Choroid plexus epithelial cell (primary cell): ENCODE measurements around the gene NR4A3.

Source experiments
- DNase-seq: peaks from one replicate; pipeline ENCODE4 v3.0.0-alpha.2; 2010; ENCODE audit warnings: low read depth
- H3K4me3 ChIP-seq: 2 replicates; pipeline ENCODE4 v1.5.1; 2011; ENCODE audit warnings: low read depth, mild to moderate bottlenecking, control low read depth, low read length, moderate library complexity
- TF ChIP-seq, protein P1 (sequence below): conservative IDR thresholded peaks from 2 replicates; pipeline ENCODE4 v1.5.1; 2011; ENCODE audit warnings: low read depth, mild to moderate bottlenecking, control low read depth, inconsistent platforms, low read length, moderate library complexity

Gene NR4A3

GRCh38 chr9:99813739-99814138 is 7.9 kb upstream of the NR4A3 start:
- TF ChIP-seq, protein P1, sequence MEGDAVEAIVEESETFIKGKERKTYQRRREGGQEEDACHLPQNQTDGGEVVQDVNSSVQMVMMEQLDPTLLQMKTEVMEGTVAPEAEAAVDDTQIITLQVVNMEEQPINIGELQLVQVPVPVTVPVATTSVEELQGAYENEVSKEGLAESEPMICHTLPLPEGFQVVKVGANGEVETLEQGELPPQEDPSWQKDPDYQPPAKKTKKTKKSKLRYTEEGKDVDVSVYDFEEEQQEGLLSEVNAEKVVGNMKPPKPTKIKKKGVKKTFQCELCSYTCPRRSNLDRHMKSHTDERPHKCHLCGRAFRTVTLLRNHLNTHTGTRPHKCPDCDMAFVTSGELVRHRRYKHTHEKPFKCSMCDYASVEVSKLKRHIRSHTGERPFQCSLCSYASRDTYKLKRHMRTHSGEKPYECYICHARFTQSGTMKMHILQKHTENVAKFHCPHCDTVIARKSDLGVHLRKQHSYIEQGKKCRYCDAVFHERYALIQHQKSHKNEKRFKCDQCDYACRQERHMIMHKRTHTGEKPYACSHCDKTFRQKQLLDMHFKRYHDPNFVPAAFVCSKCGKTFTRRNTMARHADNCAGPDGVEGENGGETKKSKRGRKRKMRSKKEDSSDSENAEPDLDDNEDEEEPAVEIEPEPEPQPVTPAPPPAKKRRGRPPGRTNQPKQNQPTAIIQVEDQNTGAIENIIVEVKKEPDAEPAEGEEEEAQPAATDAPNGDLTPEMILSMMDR = no peak
- DNase-seq = no peak
- H3K4me3 ChIP-seq = no peak overlapping the region

- TF ChIP-seq, protein P1 = no peak
- H3K4me3 ChIP-seq = no peak overlapping the region
- DNase-seq = no peak
Measured at GRCh38 chr9:99814359-99814758, 7.3 kb upstream of the NR4A3 start.

- TF ChIP-seq, protein P1 = no peak
- no peak for DNase-seq
- no peak overlapping the region for H3K4me3 ChIP-seq
Measured at GRCh38 chr9:99816392-99816791, 5.3 kb upstream of the NR4A3 start.

DNA sequence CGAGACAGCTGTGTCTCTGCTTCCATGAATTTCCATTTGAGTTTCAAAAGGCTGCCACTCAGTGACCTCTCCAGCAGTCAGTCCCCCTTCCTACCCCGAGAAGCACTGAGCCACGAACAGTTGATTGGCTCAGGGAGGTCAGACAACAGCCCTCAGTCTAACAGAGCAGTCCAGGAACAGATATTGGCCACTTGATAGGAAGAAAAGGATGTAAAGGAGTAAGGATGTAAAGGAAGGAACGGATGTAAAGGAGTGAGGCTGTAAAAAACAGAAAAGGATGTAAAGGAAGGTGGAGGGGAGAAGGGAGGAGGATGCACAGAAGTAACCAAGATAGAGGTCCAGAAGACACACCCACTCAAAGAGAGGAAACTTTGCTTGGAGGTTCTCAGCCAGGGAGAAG is 3.2 kb upstream of the NR4A3 start:
- H3K4me3 ChIP-seq = no peak overlapping the region
- TF ChIP-seq, protein P1 = no peak
- no peak for DNase-seq

- DNase-seq = peak; percentile 93
- TF ChIP-seq, protein P1 = no peak
Measured at GRCh38 chr9:99819123-99819855, 2.4 kb upstream of the NR4A3 start.

DNA sequence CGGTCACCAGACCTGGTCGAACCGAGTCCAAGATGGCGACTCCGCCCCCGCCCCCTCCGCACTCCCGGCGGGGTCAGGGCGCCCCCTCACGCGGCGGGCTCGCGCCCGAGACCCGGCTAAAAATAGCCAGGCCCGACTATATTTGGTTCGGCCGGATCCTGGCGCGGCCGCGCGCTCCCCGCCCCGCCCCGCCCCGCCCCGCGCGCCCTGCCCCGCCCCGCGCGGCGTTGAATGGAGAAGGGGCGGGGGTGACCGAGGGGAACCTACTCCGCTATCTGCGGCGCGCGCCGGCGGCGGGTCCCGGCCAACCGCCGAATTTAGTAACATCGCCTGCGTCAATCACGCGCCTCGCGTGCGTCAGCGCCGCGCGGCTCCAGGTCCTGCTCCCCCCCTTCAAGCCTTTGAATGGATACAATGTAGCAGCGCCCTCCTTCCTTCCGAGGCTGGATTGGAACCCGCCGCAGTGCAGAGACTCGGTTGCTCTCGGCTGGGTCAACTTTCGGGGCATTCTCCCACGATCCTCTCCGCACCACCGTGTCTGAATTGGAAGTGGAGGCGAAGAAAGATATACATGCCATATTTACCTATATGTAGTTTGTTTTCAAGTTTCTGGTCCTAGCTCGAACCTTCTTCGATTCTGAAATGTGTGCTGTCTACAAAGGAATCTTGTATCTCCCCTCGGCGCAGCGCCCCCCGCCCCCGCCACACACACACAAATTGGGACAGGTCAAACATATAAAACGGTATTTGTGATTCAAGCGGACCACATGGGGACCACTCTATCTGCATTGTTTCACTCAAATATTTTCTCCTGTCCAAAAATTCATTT is 1.6 kb upstream of the NR4A3 start:
- H3K4me3 ChIP-seq = peak overlapping the region; percentile 89
- peak; percentile 96 for DNase-seq
- TF ChIP-seq, protein P1 = peak; percentile 40

More at GRCh38 chr9:99819123-99819855, 2.4 kb upstream of the NR4A3 start:
- peak overlapping the region; percentile 89 for H3K4me3 ChIP-seq
